HepG2 (cell line): ENCODE measurements around the gene HOXA4. TPM values are rescaled to one million over a fixed set of nuclear protein-coding genes. Genes with fewer than 3 reads are reported as not detected.
A peak's percentile ranks its signal among the peaks of the same experiment; 100 is the strongest.

Source experiments
- BRF2 ChIP-seq: sonication (generic); formaldehyde crosslinking; IDR thresholded peaks from 2 replicates; pipeline ENCODE4 v1.8.1; 2022; ENCODE audit warnings: mild to moderate bottlenecking, missing genetic modification reagents
- CAMTA2 ChIP-seq: sonication (generic); formaldehyde crosslinking; IDR thresholded peaks from 2 replicates; pipeline ENCODE4 v1.4.0; 2020; ENCODE audit warnings: mild to moderate bottlenecking, missing genetic modification reagents, borderline replicate concordance
- CREM ChIP-seq, 2 experiments: sonication (generic) in 1 of 2; formaldehyde crosslinking in 1 of 2; IDR thresholded peaks; 2 replicates each; pipeline versions ENCODE4 v1.4.0 to v1.6.1; 2016 to 2020; ENCODE audit warnings: antibody characterized with exemption in 1 of 2, mild to moderate bottlenecking in 1 of 2, missing genetic modification reagents in 1 of 2
- EEA1 ChIP-seq: sonication (generic); formaldehyde crosslinking; IDR thresholded peaks from 2 replicates; pipeline ENCODE4 v1.5.1; 2020; ENCODE audit warnings: mild to moderate bottlenecking, missing genetic modification reagents, borderline replicate concordance
- FOXA3 ChIP-seq: IDR thresholded peaks from 2 replicates; pipeline ENCODE4 v1.6.1; 2016; ENCODE audit warnings: missing genetic modification reagents, missing compliant biosample characterization
- HDAC6 ChIP-seq: fragments of 200-600 bp; sonication (generic); IDR thresholded peaks from 2 replicates; pipeline ENCODE4 v1.7.0; 2017; ENCODE audit warnings: mild to moderate bottlenecking, antibody characterized with exemption, low read length, low read depth
- MAZ ChIP-seq, 2 experiments: sonication (generic) in 1 of 2; formaldehyde crosslinking in 1 of 2; IDR thresholded peaks; 2 replicates each; pipeline versions ENCODE4 v1.5.0 to v1.6.1; 2012 to 2020; ENCODE audit warnings: low read depth in 2 of 2, mild to moderate bottlenecking in 2 of 2, borderline replicate concordance in 1 of 2, improper control_type of control experiment in 1 of 2, low read length in 1 of 2, missing genetic modification reagents in 1 of 2, moderate library complexity in 1 of 2
- POLR2G ChIP-seq: fragments of 200-400 bp; formaldehyde crosslinking; IDR thresholded peaks from 2 replicates; pipeline ENCODE4 v1.6.1; 2018; ENCODE audit warnings: mild to moderate bottlenecking, low read depth, low read length, moderate library complexity
- RBAK ChIP-seq: sonication (generic); formaldehyde crosslinking; IDR thresholded peaks from 2 replicates; pipeline ENCODE4 v1.5.1; 2020; ENCODE audit warnings: mild to moderate bottlenecking, missing genetic modification reagents
- SIX4 ChIP-seq: sonication (generic); formaldehyde crosslinking; IDR thresholded peaks from 2 replicates; pipeline ENCODE4 v1.4.0; 2020; ENCODE audit warnings: missing genetic modification reagents
- WIZ ChIP-seq: sonication (generic); formaldehyde crosslinking; IDR thresholded peaks from 2 replicates; pipeline ENCODE4 v1.5.1; 2020; ENCODE audit warnings: mild to moderate bottlenecking, missing genetic modification reagents
- ZBTB42 ChIP-seq: sonication (generic); formaldehyde crosslinking; IDR thresholded peaks from 2 replicates; pipeline ENCODE4 v1.5.0; 2020; ENCODE audit warnings: mild to moderate bottlenecking, missing genetic modification reagents
- ZMAT3 ChIP-seq: sonication (generic); formaldehyde crosslinking; conservative IDR thresholded peaks from 2 replicates; pipeline ENCODE4 v1.7.0; 2021; ENCODE audit warnings: missing genetic modification reagents
- ZNF142 ChIP-seq: sonication (generic); formaldehyde crosslinking; IDR thresholded peaks from 2 replicates; pipeline ENCODE4 v1.4.0; 2020; ENCODE audit warnings: missing genetic modification reagents
- ZNF20 ChIP-seq: sonication (generic); formaldehyde crosslinking; IDR thresholded peaks from 2 replicates; pipeline ENCODE4 v1.4.0; 2020; ENCODE audit warnings: mild to moderate bottlenecking, moderate library complexity, missing genetic modification reagents
- ZNF3 ChIP-seq: IDR thresholded peaks from 2 replicates; pipeline ENCODE4 v1.7.0; 2017; ENCODE audit warnings: inconsistent platforms
- ZNF30 ChIP-seq: sonication (generic); formaldehyde crosslinking; IDR thresholded peaks from 2 replicates; pipeline ENCODE4 v1.5.0; 2020; ENCODE audit warnings: mild to moderate bottlenecking, missing genetic modification reagents
- ZNF354B ChIP-seq: sonication (generic); formaldehyde crosslinking; IDR thresholded peaks from 2 replicates; pipeline ENCODE4 v1.8.0; 2022; ENCODE audit warnings: mild to moderate bottlenecking, missing genetic modification reagents
- ZNF512 ChIP-seq: sonication (generic); formaldehyde crosslinking; IDR thresholded peaks from 2 replicates; pipeline ENCODE4 v1.4.0; 2020; ENCODE audit warnings: mild to moderate bottlenecking, missing genetic modification reagents
- ZNF546 ChIP-seq: sonication (generic); formaldehyde crosslinking; conservative IDR thresholded peaks from 2 replicates; pipeline ENCODE4 v1.8.1; 2023; ENCODE audit warnings: mild to moderate bottlenecking, missing genetic modification reagents
- ZNF788 ChIP-seq: sonication (generic); formaldehyde crosslinking; IDR thresholded peaks from 2 replicates; pipeline ENCODE4 v1.5.0; 2020; ENCODE audit warnings: mild to moderate bottlenecking, missing genetic modification reagents, borderline replicate concordance
- ZSCAN21 ChIP-seq: sonication (generic); formaldehyde crosslinking; IDR thresholded peaks from 2 replicates; pipeline ENCODE4 v1.8.0; 2022; ENCODE audit warnings: mild to moderate bottlenecking, missing genetic modification reagents, moderate library complexity, borderline replicate concordance
- polyA plus RNA-seq, 8 experiments: library from polyadenylated mRNA; depleted of rRNA in 3 of 8; stranded (reverse) in 7 of 8; unstranded in 1 of 8; fragments of >200 nt; fragmentation: Illumina TruSeq in 4 of 8; extraction: Trizol in 4 of 8; gene quantifications; 2 replicates each; pipeline versions ENCODE4 v1.2.1 to v1.2.3, GENCODE V29; 2011 to 2016; ENCODE audit warnings: low read depth in 4 of 8, missing spikeins in 1 of 8, mixed read lengths in 1 of 8; ENCODE audit not compliant: insufficient read depth in 1 of 8
- total RNA-seq, 5 experiments: library from RNA; depleted of rRNA; stranded (reverse); fragments of >200 nt; fragmentation: Illumina TruSeq; extraction: Trizol; gene quantifications; 2 replicates each; pipeline ENCODE4 v1.2.3, GENCODE V29; 2016; ENCODE audit warnings: low read depth in 1 of 5

HOXA4 gene
- total and polyA plus RNA-seq, 2 of the 13 experiments (the other 11 are each of a cell fraction or from before 2014, with no cell fraction given): 2.4 to 5.4 TPM

DNA sequence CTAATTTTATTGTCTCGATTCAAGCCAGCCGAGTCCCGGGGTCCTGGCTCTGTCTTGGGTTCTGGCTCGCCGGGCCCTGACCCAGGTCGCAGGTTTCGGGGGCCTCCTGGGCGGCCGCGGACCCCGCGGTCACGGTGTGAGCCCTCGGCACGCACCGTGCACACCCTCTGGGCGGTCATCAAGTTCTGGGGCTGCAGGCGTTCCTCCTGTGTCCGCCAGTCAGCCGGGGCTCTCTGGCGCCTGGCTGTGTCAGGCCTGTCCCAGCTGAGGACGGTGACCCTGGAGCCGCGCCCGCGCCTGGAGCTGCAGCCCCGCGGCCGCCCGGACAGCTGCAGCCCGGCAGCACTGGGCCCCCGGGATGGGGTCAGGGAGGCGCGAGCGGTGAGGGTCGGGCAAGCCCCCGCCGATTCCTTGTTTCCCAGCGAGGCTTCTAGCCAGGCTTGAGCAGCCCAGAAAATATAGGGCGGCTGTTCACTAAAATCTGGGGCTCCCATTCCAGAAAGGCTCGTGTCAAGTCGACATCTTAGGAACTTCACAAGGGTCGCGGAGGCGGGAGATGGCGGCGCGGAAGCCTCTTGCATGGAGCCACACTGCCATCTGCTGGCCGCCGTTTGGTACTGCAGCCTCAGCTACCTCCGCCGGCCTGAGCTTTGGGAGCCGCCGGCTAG lies 30.1 kb upstream of the HOXA4 start (continued):
- TF ChIP-seq ZMAT3: no peak
- TF ChIP-seq ZNF20 (CRISPR knock-in tag): no peak
- no peak for TF ChIP-seq MAZ (IDR thresholded peaks at IDR 0.05; ENCODE audit: borderline replicate concordance, low read depth, low read length)
- TF ChIP-seq MAZ (CRISPR knock-in tag; IDR thresholded peaks at IDR 0.05; ENCODE audit: low read depth): peak; percentile 36; the same call in 1 of the 2 replicates
- TF ChIP-seq FOXA3 (CRISPR knock-in tag): peak; percentile 9; the same call in 1 of the 2 replicates
- TF ChIP-seq BRF2 (CRISPR knock-in tag): no peak
- no peak; the same call in 1 of the 2 replicates for TF ChIP-seq ZNF788 (CRISPR knock-in tag)
- TF ChIP-seq SIX4 (CRISPR knock-in tag): no peak
- no peak for TF ChIP-seq ZSCAN21 (CRISPR knock-in tag)
- TF ChIP-seq ZNF30 (CRISPR knock-in tag): no peak
- TF ChIP-seq EEA1 (CRISPR knock-in tag): no peak
- no peak for TF ChIP-seq ZNF142 (CRISPR knock-in tag)
- no peak for TF ChIP-seq RBAK (CRISPR knock-in tag)
- no peak for TF ChIP-seq ZBTB42 (CRISPR knock-in tag)
- TF ChIP-seq ZNF546 (CRISPR knock-in tag): 0 out of 2 replicates have a peak, but pooled peaks have one; percentile 55
- no peak for TF ChIP-seq HDAC6
- no peak for TF ChIP-seq ZNF3 (CRISPR knock-in tag)
- TF ChIP-seq CREM (IDR thresholded peaks at IDR 0.05): no peak
- no peak for TF ChIP-seq CREM (CRISPR knock-in tag; IDR thresholded peaks at IDR 0.05)
- TF ChIP-seq WIZ: no peak
- TF ChIP-seq ZNF354B: no peak
- no peak for TF ChIP-seq ZNF512 (CRISPR knock-in tag)
- peak; percentile 55; the same call in 1 of the 2 replicates for TF ChIP-seq CAMTA2 (CRISPR knock-in tag)
- TF ChIP-seq POLR2G: no peak
